NCI-H128 (cell line): ENCODE measurements around the gene CD164L2.
"Not testable (repeated sequence)": the region's sequence is repeated elsewhere in the genome, so short reads cannot be mapped to it uniquely, and the experiment has no call there.

Experiments
- DNase-seq: peaks from one replicate; lab custom pipeline; 2025; ENCODE audit not compliant: unreplicated experiment; lab: John Stamatoyannopoulos, UW

CD164L2 gene

DNA sequence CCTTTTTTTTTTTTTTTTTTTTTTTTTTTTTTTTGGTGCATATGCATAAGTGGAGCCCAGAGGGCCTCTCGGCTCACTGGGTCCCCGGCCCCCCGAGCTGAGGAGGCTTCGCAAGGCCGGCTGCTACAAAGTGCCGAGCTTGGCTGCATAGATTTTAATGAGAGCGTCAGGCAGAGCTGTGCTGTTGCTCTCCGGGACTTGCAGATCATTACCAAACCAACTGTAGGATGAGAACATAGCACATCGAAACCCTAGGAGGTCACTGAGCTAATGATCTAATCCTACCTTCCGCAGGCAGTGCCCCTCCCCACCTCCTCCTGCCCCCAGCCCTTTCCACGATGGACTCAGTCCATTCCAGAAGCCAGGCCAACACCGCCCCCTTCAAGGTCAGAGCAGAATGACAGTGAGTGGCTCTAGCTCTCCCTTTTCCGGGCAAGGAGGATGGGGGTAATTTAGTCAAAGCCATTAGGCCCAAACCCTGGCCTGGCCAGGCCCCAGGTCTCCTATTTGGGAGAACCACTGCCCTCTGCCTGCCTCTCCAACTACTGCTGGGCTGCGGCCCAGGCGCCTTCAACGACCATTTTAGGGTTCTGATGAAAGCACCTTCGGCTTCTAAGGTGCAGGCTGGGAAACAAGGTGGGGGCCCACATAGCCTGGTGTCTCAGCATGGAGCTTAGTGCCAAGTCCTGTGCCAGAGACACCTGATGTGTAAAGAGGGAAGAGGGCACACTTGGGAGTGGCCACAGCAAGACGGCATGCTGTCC lies 22.6 kb upstream of the CD164L2 start:
- not testable (repeated sequence) for DNase-seq

- no peak for DNase-seq
Observed at GRCh38 chr1:27405074-27405473, 21.9 kb upstream of the CD164L2 start.

- no peak for DNase-seq
Observed at GRCh38 chr1:27403931-27404330, 20.8 kb upstream of the CD164L2 start.

- DNase-seq, result no peak
Observed at GRCh38 chr1:27403065-27403726, 20.1 kb upstream of the CD164L2 start.

- DNase-seq, result no peak
Observed at GRCh38 chr1:27402349-27402754, 19.2 kb upstream of the CD164L2 start.

GRCh38 chr1:27400963-27401341 lies 17.8 kb upstream of the CD164L2 start:
- DNase-seq, result no peak

DNA sequence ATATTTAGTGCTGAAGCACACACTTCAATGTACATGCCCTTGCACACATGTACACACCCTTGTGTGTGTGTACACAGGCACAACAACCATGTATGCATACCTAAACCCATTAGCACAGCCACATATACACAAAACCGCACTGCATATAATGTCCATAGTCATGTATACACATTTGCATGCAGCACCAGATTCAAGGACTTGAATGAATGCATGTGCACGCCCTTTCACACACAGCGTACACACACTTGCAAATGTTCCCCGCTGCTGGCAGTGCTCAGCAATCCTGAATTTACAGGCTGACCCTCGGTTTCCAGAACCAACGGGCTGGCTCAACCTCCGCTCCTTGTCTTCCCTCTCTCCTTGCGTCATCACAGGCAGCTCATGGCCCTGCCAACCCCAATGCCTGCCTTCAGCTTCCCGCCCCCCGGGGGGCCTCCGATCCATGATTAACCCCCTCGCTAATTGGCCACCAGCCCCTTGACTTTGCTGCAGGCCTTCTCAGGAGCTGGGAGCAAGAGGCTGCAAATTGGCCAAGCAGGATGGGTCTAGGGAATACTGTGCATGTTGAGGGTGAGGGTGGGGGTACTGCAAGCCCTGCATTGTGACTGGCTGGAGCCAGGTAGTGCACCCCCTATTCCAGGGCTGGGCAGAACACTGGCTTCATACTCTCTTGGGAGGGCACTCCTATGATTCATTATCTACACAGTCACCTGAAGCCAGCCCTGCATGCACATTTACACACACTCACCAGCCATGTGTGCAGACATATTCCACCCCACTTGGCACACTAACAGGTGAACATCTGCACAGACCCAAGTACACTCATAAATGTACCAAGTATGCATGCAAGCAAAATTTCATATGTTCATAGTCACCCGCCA lies 17.2 kb upstream of the CD164L2 start:
- no peak for DNase-seq

DNA sequence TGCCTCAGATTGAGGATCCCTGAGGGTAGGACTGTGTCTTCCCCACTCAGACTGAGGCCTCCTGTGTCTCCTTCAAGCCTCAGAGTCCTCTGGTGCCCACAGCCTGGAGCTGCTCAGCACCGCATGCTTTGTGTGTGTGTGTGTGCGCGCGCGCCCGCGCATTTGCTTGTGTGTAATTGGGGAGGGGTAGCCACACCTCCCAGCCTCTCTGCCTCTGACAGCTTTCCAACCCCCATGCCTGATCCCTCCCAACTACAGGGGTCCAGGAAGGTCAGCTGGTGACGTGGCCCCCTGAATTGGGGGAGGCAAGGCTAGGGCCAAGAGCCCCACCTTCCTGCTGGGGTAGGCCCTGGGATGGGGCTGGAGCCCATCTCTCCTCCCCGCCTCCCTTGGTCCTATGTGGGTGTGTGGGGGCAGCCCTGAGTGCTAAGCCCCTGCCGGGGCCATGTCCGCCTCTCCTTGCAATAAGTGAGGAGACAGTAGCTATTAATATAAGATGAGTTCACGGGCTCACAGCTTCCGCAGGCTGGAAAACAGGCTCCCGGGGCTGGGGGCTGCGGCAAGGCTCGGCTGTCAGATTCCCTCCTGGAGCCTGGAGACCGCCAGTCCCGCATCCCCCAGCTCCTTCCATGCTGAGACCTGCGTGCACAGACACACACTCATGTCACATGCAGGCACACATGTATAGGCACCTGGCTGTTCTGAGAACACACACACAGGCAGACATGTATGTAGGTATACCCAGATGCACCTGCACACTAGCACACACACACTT lies 16.3 kb upstream of the CD164L2 start:
- DNase-seq, result no peak

GRCh38 chr1:27398405-27399149 lies 15.4 kb upstream of the CD164L2 start:
- no peak for DNase-seq

GRCh38 chr1:27397749-27398148 lies 14.6 kb upstream of the CD164L2 start:
- no peak for DNase-seq

DNA sequence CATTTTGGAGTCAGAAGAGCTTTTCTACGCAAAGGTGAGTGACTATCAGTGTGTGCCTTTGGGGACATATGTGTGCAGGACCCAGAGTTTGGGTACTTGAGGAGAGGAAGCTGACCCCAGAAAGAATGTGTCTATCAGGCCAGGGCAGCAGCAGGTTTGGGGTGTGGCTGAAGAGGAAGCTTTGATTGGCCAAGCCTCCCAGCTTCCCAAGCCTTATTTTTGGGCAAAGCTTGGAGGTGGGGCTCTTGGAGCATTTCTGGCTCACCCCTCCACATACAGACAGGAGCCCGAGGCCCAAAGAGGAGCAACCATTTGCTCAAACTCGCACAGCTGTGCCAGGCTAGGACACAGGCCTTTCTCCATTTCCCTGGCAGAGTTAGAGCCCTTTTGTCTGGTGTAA lies 14.0 kb upstream of the CD164L2 start:
- no peak for DNase-seq

DNA sequence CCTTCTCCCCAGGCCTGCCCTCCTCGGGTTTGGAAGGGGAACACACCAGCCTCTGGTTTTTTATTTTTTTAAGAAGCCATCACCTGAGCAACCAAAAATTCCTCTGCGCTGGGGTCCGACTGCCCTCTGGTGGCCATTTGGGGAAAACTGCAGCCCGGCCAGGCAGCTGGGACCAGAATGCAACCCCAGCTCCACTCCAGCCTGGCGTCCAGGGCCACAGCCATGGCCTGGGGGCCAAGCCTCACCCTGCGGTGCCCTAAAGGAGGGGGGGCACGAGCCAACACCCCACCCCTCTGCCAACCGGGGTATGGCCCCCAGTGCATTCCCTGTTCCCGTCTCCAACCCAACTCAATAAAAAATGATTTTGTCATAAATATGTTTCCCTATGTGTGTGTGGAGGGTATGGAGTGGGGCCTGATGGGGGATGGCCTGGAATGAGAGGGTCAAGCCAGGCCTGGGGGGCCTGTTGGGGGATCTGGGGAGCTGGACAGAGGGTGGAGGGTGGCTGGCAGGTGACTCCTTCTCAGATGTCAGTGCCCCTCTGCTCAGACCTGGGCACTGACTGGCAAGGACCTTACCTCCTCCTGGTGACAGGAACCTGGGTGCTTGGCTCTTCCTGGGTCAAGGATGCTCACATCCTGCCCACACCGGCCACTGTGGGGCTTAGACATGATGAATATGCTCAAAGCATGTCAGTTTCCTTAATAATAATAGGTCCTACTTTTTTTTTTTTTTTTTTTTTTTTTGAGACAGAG lies 12.5 kb upstream of the CD164L2 start:
- peak; percentile 67 for DNase-seq

GRCh38 chr1:27394925-27395324 lies 11.8 kb upstream of the CD164L2 start:
- no peak for DNase-seq

GRCh38 chr1:27394282-27394658 lies 11.1 kb upstream of the CD164L2 start:
- DNase-seq, result no peak

- no peak for DNase-seq
Observed at GRCh38 chr1:27393641-27394281, 10.6 kb upstream of the CD164L2 start.

DNA sequence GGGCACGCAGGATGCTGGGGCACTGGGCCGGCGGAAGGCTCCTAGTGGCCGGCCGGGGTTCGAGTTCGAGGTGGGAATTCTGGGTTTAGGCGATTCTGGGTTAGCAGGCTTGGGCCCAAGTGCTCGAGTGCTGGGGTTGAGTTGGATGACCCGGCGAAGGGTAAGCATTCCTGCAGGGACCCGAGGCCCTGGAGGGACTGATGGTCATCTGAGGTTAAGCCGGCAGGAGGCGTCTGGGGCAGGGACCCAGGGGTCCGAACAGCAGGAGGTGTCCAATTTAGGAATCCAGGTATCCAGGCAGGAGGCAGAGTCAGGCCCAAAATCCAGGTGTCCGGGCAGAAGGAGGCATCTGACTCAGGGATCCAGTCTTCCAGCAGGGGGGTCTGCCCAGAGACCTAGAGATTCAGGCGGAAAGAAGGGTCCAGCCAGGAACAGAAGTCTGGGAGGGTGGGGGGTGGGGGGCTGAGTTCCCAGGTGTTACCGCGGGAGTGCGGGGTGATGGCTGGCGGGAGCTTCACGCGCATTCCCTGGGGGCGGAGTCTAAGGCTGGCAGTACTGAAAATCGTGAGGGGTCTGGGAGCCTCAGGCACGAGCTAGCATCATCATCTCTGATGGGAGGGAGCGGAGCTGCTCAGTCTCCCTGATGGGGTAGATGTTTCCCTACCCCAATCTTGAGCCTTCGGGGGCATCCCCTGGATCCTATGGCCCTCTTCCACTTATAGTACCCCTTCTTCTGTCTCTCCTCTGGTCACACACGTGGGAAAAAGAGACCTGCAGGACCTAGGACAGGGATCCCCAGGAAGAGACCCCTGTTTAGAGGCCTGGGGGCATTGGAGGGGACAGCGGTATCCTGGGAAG lies 9.9 kb upstream of the CD164L2 start:
- no peak for DNase-seq

DNA sequence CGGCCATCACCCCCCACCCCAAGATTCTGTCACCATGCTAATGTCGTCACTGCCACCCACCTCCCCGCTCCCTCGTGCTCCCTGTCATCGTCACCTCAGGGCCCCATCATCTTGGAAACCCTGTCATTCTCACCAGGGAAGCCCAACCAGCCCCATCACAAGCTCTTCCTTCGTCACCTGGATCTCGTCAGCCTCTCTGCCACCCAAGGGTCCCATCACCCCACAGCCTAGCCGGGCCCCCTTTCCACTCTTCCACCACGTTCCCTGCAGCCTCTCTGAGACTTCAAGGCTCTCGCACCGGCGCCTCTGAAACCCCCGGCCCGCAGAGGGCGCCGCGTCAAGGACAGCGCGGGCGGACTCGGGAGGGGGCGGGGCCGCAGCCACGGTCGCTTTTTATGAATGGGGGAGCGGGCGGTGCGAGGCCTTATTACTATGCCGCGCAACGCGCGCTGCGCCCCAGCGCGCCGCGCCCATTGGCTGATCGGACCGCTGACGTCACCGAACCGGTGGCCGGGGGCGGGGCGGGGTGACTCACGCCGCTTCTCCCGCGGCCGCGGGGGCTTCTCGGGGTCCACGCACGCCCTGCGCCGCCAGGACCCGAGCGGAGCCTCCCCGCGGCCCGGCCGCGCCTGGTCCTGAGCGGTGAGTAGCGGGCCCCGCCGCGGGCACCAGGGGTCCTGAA lies 9.1 kb upstream of the CD164L2 start, which contains the start of gene GPR3:
TSS of gene GPR3 (plus strand) at position 527 of the 682 bp plus-strand sequence. CDS start 1,177 bp downstream, outside the sequence.
- peak; percentile 85 for DNase-seq
